Mesenchymal stem cell (in vitro differentiated cells and primary cell): Measurements from ENCODE around the gene TMPRSS12.
"Not testable (repeated sequence)": the region's sequence is repeated elsewhere in the genome, so short reads cannot be mapped to it uniquely, and the experiment has no call there.

Experiments used
- DNase-seq: peaks from one replicate; pipeline ENCODE4 v3.0.0-alpha.2; 2013
- H2AFZ ChIP-seq: one replicate; pipeline ENCODE4 v1.6.1; 2013; ENCODE audit warnings: low read depth, mild to moderate bottlenecking, control low read depth, inconsistent platforms, low read length, moderate library complexity
- H2AK5ac ChIP-seq: 2 replicates; pipeline ENCODE4 v1.6.1; 2013; ENCODE audit warnings: low read length, moderate library complexity, mild to moderate bottlenecking, inconsistent platforms; ENCODE audit not compliant: severe bottlenecking
- H2BK120ac ChIP-seq: one replicate; pipeline ENCODE4 v1.6.1; 2013; ENCODE audit warnings: low read depth, mild to moderate bottlenecking, inconsistent platforms, low read length, moderate library complexity
- H2BK12ac ChIP-seq, 2 experiments: one replicate each; pipeline ENCODE4 v1.6.1; 2013; ENCODE audit warnings: inconsistent platforms in 2 of 2, low read length in 2 of 2, mild to moderate bottlenecking in 2 of 2, moderate library complexity in 2 of 2, control low read depth in 1 of 2
- H2BK15ac ChIP-seq: one replicate; pipeline ENCODE4 v1.6.1; 2013; ENCODE audit warnings: mild to moderate bottlenecking, low read depth, inconsistent platforms; ENCODE audit not compliant: poor library complexity, severe bottlenecking
- H2BK5ac ChIP-seq: 2 replicates; pipeline ENCODE4 v1.6.1; 2013; ENCODE audit warnings: low read depth, mild to moderate bottlenecking, low read length, control low read depth, inconsistent platforms; ENCODE audit not compliant: poor library complexity, severe bottlenecking
- H3K14ac ChIP-seq, 2 experiments: one replicate each; pipeline ENCODE4 v1.6.1; 2013; ENCODE audit warnings: inconsistent platforms in 2 of 2, low read length in 2 of 2, control low read depth in 1 of 2, mild to moderate bottlenecking in 1 of 2, moderate library complexity in 1 of 2
- H3K18ac ChIP-seq, 2 experiments: one replicate each; pipeline ENCODE4 v1.6.1; 2013; ENCODE audit warnings: inconsistent platforms in 2 of 2, low read length in 2 of 2, control low read depth in 1 of 2, low read depth in 1 of 2, mild to moderate bottlenecking in 1 of 2
- H3K23ac ChIP-seq, 2 experiments: one replicate each; pipeline ENCODE4 v1.6.1; 2013; ENCODE audit warnings: inconsistent platforms in 2 of 2, low read length in 2 of 2, mild to moderate bottlenecking in 2 of 2, moderate library complexity in 2 of 2, control low read depth in 1 of 2
- H3K27ac ChIP-seq: 2 replicates; pipeline ENCODE4 v1.5.1; 2013; ENCODE audit warnings: mild to moderate bottlenecking, moderate library complexity, low read length, control low read depth, inconsistent platforms; ENCODE audit not compliant: poor library complexity, severe bottlenecking
- H3K27me3 ChIP-seq, 2 experiments: 2 replicates each; pipeline versions ENCODE4 v1.6.1 to v1.7.0; 2013; ENCODE audit warnings: low read length in 2 of 2, mild to moderate bottlenecking in 2 of 2, moderate library complexity in 2 of 2, control low read depth in 1 of 2, inconsistent platforms in 1 of 2; ENCODE audit not compliant: control insufficient read depth in 1 of 2, insufficient read depth in 1 of 2
- H3K36me3 ChIP-seq, 2 experiments: 2 replicates each; pipeline versions ENCODE4 v1.6.1 to v1.7.0; 2013; ENCODE audit warnings: low read length in 2 of 2, control low read depth in 1 of 2, inconsistent platforms in 1 of 2, low read depth in 1 of 2, mild to moderate bottlenecking in 1 of 2; ENCODE audit not compliant: insufficient read depth in 2 of 2, control insufficient read depth in 1 of 2
- H3K4ac ChIP-seq, 2 experiments: one replicate each; pipeline ENCODE4 v1.6.1; 2013; ENCODE audit warnings: inconsistent platforms in 2 of 2, low read length in 2 of 2, mild to moderate bottlenecking in 2 of 2, moderate library complexity in 2 of 2, control low read depth in 1 of 2, low read depth in 1 of 2
- H3K4me1 ChIP-seq: 2 replicates; pipeline ENCODE4 v1.6.1; 2013; ENCODE audit warnings: low read depth, low read length, control low read depth; ENCODE audit not compliant: control insufficient read depth, insufficient read depth
- H3K4me2 ChIP-seq: 2 replicates; pipeline ENCODE4 v1.6.1; 2013; ENCODE audit warnings: low read length, mild to moderate bottlenecking, inconsistent platforms; ENCODE audit not compliant: poor library complexity, severe bottlenecking
- H3K4me3 ChIP-seq, 2 experiments: 2 replicates each; pipeline versions ENCODE4 v1.5.1 to v1.7.0; 2013; ENCODE audit warnings: low read length in 2 of 2, mild to moderate bottlenecking in 2 of 2, control low read depth in 1 of 2, low read depth in 1 of 2; ENCODE audit not compliant: insufficient read depth in 1 of 2
- H3K79me1 ChIP-seq: replicated peaks from 2 replicates; pipeline ENCODE4 v1.6.1; 2013; ENCODE audit warnings: mild to moderate bottlenecking, control low read depth, low read length, inconsistent platforms; ENCODE audit not compliant: poor library complexity, severe bottlenecking
- H3K9ac ChIP-seq: 2 replicates; pipeline ENCODE4 v1.7.0; 2013; ENCODE audit warnings: mild to moderate bottlenecking, low read length, moderate library complexity
- H3K9me3 ChIP-seq: 2 replicates; pipeline ENCODE4 v1.7.0; 2013; ENCODE audit warnings: mild to moderate bottlenecking, low read length; ENCODE audit not compliant: control insufficient read depth
- H4K8ac ChIP-seq: one replicate; pipeline ENCODE4 v1.6.1; 2013; ENCODE audit warnings: inconsistent platforms, mild to moderate bottlenecking, low read length, moderate library complexity
- H4K91ac ChIP-seq: one replicate; pipeline ENCODE4 v1.6.1; 2013; ENCODE audit warnings: mild to moderate bottlenecking, low read length, inconsistent platforms
- WGBS: methylation state at CpG from one replicate; pipeline ENCODE4 v1.1.7; 2013; ENCODE audit warnings: mixed read lengths; 5-methylcytosine and 5-hydroxymethylcytosine counted together

Gene TMPRSS12

GRCh38 chr12:50929831-50930230, 87.1 kb downstream of the TMPRSS12 start:
- no peak overlapping the region for H3K27ac ChIP-seq
- H4K8ac ChIP-seq: no peak overlapping the region
- 92% methylated on average over 3 of the region's 3 CpGs for WGBS
- H4K91ac ChIP-seq: no peak overlapping the region
- H3K4me3 ChIP-seq: no peak overlapping the region
- H2AK5ac ChIP-seq: no peak overlapping the region
- H2BK12ac ChIP-seq: no peak overlapping the region
- H3K18ac ChIP-seq: no peak overlapping the region
- H2BK120ac ChIP-seq: no peak overlapping the region
- H3K27me3 ChIP-seq: no peaks in the 10 kb centered on the region
- no peak for DNase-seq
- no peaks in the 10 kb centered on the region for H3K79me1 ChIP-seq
- H3K9me3 ChIP-seq: no peaks in the 10 kb centered on the region
- H2AFZ ChIP-seq: no peak overlapping the region
- H3K4me2 ChIP-seq: no peak overlapping the region
- H3K9ac ChIP-seq: no peak overlapping the region
- H2BK15ac ChIP-seq: no peak overlapping the region
- peaks cover 0 to 31% of the 10 kb centered on the region in 2 experiments for H3K36me3 ChIP-seq
- H2BK5ac ChIP-seq: no peak overlapping the region
- H3K4me1 ChIP-seq: peaks cover 8% of the 10 kb centered on the region
- no peak overlapping the region for H3K23ac ChIP-seq
- no peak overlapping the region for H3K4ac ChIP-seq
- no peak overlapping the region for H3K14ac ChIP-seq

- H3K9ac ChIP-seq, H2AK5ac ChIP-seq, H3K4me2 ChIP-seq, H2BK5ac ChIP-seq, H3K27me3 ChIP-seq, DNase-seq, H3K9me3 ChIP-seq, H3K27ac ChIP-seq, H2AFZ ChIP-seq, H3K4me3 ChIP-seq, H3K18ac ChIP-seq, H2BK120ac ChIP-seq, H3K4ac ChIP-seq, H3K79me1 ChIP-seq, H3K23ac ChIP-seq, H2BK12ac ChIP-seq, H2BK15ac ChIP-seq, H3K14ac ChIP-seq, H4K91ac ChIP-seq, H3K4me1 ChIP-seq: not testable (repeated sequence)
- 96% methylated on average over 11 of the region's 12 CpGs for WGBS
- H4K8ac ChIP-seq: peak overlapping the region; percentile 43
- peaks cover 0 to 31% of the 10 kb centered on the region in 2 experiments for H3K36me3 ChIP-seq
Observed at GRCh38 chr12:50930477-50930876, 87.8 kb downstream of the TMPRSS12 start.

- H4K91ac ChIP-seq: no peak overlapping the region
- H3K4me3 ChIP-seq: no peak overlapping the region
- H2AFZ ChIP-seq: no peak overlapping the region
- H3K18ac ChIP-seq: no peak overlapping the region
- peaks cover 5% of the 10 kb centered on the region for H3K4me1 ChIP-seq
- peaks cover 6% of the 10 kb centered on the region for H3K9me3 ChIP-seq
- H3K79me1 ChIP-seq: no peaks in the 10 kb centered on the region
- H2BK120ac ChIP-seq: no peak overlapping the region
- no peak overlapping the region for H3K23ac ChIP-seq
- H3K27me3 ChIP-seq: no peaks in the 10 kb centered on the region
- no peak overlapping the region for H2BK15ac ChIP-seq
- no peak overlapping the region for H4K8ac ChIP-seq
- H2AK5ac ChIP-seq: no peak overlapping the region
- H2BK5ac ChIP-seq: no peak overlapping the region
- no peak for DNase-seq
- H3K4ac ChIP-seq: no peak overlapping the region
- H3K27ac ChIP-seq: no peak overlapping the region
- no peak overlapping the region for H3K9ac ChIP-seq
- H2BK12ac ChIP-seq: no peak overlapping the region
- H3K14ac ChIP-seq: no peak overlapping the region
- no peak overlapping the region for H3K4me2 ChIP-seq
- H3K36me3 ChIP-seq: peaks cover 0 to 37% of the 10 kb centered on the region in 2 experiments
- 90% methylated on average over 2 of the region's 2 CpGs for WGBS
Observed at GRCh38 chr12:50932787-50933280, 90.1 kb downstream of the TMPRSS12 start.

- Histone ChIP-seq H3K23ac (no peak overlapping the region), H3K9ac (no peak overlapping the region), H3K4ac (peak overlapping the region in 1 of 2 experiments; percentile 60), H3K9me3 (peaks cover 6% of the 10 kb centered on the region), H3K4me3 (no peak overlapping the region), H3K4me1 (peaks cover 2% of the 10 kb centered on the region), H2BK12ac (peak overlapping the region in 1 of 2 experiments; percentile 2), H3K27ac (no peak overlapping the region), H3K27me3 (no peaks in the 10 kb centered on the region), H2BK120ac (no peak overlapping the region), H3K14ac (no peak overlapping the region), H3K79me1 (no peaks in the 10 kb centered on the region), H2AK5ac (no peak overlapping the region), H3K18ac (peak overlapping the region; percentile 33 to 44), H3K4me2 (no peak overlapping the region), H4K91ac (peak overlapping the region; percentile 5), H2BK15ac (no peak overlapping the region), H2BK5ac (no peak overlapping the region), H4K8ac (peak overlapping the region; percentile 57), H2AFZ (no peak overlapping the region), H3K36me3 (peaks cover 0 to 37% of the 10 kb centered on the region in 2 experiments)
- peak; percentile 79 for DNase-seq
- 100% methylated on average over 2 of the region's 2 CpGs for WGBS
Observed at GRCh38 chr12:50933459-50934124, 90.9 kb downstream of the TMPRSS12 start.
